SK-N-DZ (cell line): ENCODE measurements around the gene ANKAR. TPM values are rescaled to one million over a fixed set of nuclear protein-coding genes. Genes with fewer than 3 reads are reported as not detected.
"Not testable (repeated sequence)": the region's sequence is repeated elsewhere in the genome, so short reads cannot be mapped to it uniquely, and the experiment has no call there.

Experiments
- DNase-seq: peaks from one replicate; pipeline ENCODE4 v3.0.0-alpha.2; 2015; ENCODE audit warnings: low spot score
- polyA plus RNA-seq, 2 experiments: library from polyadenylated mRNA; depleted of rRNA; stranded (reverse); fragments of >200 nt; gene quantifications; 2 replicates each; pipeline ENCODE4 v1.2.3, GENCODE V29; 2014

The ANKAR gene, protein sequence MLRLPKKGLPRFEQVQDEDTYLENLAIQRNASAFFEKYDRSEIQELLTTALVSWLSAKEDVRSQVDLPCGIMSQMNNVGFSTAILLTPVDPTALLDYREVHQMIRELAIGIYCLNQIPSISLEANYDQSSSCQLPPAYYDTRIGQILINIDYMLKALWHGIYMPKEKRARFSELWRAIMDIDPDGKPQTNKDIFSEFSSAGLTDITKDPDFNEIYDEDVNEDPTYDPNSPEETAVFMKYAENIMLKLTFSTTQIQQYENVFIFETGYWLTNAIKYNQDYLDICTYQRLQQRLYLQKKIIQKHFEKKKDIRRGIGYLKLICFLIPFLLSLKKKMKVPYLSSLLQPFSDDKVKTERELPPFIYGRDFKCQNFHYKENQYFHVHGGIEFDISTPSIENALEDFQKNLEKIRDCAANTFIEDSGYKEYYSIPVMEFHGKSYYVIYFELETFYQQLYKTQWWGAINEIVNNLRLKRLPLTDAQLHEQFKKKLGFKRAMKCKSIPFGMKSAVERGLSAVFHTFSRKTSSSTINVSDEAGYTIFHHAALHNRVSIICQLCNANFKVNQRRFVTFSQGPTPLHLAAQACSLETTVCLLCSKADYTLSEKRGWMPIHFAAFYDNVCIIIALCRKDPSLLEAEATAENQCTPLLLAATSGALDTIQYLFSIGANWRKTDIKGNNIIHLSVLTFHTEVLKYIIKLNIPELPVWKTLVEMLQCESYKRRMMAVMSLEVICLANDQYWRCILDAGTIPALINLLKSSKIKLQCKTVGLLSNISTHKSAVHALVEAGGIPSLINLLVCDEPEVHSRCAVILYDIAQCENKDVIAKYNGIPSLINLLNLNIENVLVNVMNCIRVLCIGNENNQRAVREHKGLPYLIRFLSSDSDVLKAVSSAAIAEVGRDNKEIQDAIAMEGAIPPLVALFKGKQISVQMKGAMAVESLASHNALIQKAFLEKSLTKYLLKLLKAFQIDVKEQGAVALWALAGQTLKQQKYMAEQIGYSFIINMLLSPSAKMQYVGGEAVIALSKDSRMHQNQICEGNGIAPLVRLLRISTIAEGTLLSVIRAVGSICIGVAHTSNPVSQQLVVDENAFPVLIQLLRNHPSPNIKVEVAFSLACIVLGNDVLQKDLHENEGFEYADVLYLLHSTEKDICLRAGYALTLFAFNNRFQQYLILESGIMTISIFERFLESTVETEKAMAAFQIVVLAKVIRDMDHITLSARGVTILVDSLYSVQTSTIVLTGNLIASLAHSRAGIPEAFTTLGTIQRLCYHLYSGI (N-terminal part only)
- polyA plus RNA-seq (2014; cell fraction: cytosol; rRNA removed): 0.52 and 2.4 TPM in 2 replicates
- 0.84 and 1.4 TPM in 2 replicates for polyA plus RNA-seq (2014; cell fraction: nucleus; rRNA removed)

DNA sequence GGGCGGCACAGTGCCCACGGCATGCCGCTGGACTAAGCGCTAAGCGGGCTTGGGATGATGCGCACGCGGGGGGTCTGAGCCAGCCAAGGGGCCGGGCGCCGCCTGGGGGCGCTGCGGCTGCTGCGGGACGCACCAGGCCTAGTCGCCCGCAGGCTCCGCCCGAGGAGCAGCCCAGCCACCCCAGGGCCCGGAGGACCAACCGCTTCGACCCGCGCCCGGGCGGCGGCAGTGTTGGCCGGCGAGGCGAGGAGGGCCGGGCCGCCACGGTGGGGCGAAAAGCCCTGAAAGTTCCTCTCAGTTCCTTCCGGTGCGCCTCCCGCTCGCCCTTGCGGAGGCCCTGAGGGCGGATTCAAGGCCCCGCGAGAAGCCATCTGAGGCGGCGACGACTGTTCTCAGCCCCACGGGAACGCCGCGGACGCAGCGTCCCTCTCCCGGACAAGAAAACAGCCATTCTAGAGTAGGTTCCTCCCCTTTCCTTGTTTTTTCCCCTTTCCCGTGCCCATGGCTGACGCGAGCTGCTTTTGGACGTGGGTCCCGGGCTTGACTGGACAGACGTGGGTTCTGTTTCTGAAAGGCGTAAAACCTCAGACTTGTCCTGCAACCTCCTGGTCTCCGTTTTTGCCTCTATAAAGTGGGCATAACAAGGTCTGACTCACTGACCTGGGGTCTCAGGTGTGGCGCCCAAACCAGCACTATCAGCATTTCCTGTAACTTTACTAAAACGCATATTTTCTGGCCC lies at the start of gene ANKAR:
Gene ANKAR, plus strand, starts transcription at position 297 of the 739 bp plus-strand sequence. CDS start 1,821 bp downstream, outside the sequence.
- no peak for DNase-seq

DNA sequence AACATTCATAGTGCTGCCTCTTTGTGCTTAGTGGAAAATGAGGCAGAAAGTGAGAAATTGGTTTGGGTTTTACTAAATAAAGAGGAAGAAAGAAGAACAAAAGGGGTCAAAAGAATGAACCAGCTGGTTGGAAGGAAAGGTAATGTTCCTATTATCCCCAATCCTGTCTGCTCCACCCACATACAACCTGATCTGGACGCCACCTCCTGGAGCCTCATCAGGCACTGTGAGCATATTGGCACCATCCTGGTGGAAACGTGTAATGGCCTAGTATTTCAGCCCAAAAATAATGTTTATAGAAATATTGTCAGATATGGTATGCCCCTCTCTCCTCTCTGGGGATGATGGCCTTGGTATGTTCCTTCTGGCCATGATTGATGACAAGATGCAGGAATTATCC lies 48.8 kb upstream of the ANKAR start:
- no peak for DNase-seq

DNA sequence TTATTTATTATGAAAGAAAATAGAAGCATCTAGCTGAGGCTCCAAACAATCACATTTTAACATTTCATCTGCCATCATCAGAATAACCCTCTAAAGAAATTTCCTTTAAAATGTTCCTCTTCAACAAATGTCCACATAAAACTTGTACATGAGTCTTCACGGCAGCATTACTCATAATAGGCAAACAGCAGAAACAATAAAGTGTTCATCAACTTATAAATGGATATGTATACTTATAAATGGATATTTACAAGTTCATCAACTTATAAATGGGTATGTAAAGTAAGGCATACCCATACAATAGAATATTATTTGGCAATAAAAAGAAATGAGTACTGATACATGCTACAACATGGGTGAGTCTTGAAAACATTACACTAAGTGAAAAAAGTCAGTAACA lies 46.7 kb upstream of the ANKAR start:
- no peak for DNase-seq

DNA sequence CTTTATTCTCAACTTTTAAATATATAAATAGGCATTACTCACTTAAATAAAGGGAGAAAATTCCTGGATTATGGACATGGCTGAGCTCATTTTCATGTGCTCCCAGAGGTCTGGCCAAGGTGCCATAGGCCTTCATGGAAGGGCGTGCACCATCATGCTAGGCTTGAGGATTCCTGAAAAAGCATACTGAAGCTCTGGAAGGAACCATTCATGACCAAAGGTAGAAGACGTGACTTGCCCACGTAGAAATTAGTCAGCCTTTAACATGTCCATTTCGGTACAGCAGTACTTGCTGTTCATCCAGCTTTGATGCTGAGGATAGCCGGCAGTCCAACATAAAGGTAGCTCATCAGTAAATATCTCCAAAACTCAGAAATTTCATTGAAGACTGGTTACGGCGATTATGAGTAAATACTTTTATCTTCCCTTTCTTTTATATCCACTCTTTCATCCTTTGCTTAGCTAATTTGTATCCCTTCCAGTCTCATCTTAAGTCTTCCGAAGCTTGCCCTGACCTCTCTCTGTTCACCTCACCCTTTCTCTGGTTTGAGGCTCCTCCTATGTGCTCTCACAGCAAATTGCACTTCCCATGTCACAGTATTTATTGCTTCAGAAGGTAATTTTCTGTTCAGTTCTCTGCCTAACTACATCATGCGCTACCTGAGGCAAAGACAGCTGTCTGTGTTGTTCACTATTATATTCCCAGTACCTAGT lies 45.5 kb upstream of the ANKAR start:
- DNase-seq: no peak

DNA sequence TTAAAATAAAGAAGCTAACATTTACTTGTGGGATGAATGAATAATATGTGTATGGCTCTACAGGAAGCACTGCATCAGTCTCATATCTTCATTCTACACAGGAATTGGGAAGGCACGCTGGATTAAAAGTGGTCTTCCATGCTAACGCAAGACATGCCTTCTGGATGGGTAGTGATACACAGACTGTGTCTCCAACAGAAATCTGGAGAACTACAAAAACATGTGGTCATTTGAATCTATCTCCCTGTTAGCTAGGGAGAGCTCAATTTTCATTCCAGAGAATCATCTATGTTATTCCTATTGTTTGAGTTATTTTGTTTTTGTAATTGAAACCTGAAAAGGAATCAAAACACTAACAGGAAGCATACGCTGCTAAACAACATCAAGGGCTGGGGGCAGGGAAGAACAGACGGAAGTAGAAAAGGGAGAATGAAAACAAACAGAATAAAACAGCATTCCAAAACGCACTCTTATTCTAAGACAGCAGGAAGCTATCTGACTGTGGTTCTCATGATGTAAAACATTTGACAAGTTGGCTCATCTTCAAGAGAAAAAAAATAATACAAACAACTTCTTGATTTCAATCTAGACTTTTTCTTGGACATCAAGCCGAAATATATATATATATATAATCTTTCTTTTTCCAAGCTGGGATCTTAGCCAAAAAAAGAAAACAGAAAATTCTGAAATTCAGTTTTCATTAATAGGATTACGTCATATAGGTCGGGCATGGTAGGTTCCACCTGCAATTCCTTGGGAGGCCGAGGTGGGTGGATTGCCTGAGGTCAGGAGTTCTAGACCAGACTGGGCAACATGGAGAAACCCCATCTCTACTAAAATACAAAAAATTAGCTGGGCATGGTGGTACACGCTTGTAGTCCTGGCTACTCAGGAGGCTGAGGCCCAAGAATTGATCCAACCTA lies 44.7 kb upstream of the ANKAR start:
- no peak for DNase-seq

DNA sequence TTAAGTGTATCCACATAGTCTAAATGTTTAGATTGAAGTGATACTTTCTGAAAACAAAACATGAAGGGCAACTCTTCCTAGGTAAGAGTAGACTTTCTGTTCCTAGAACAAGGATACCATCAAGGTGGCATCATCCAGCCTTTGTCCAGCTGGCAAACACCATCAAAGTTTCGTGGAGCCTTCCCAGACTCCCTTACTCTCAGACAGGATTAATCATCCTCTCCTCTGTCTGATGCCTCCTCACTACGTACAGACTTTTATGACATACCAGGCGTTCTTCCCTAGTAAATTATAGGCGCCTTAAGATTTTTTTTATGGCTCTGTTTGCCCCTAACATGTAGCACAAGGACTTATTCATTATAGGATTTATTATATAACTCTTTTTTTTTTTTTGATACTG lies 42.6 kb upstream of the ANKAR start:
- no peak for DNase-seq

DNA sequence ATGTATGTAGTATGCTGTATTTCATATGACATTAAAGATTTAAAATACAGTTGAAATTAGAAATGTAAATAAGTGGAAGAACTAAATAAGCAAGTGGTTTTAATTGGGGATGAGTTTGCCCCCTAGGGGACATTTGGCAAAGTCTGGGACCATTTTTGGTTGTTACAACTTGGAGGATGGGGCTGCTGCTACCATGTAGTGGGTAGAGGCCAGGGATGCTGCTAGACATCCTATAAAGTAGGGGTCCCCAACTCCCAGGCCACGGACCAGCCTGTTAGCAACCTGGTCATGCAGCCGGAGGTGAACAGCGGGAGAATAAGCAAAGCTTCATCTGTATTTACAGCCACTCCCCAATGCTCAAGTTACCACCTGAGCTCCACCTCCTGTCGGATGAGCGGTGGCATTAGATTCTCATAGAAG lies 41.1 kb upstream of the ANKAR start:
- no peak for DNase-seq

DNA sequence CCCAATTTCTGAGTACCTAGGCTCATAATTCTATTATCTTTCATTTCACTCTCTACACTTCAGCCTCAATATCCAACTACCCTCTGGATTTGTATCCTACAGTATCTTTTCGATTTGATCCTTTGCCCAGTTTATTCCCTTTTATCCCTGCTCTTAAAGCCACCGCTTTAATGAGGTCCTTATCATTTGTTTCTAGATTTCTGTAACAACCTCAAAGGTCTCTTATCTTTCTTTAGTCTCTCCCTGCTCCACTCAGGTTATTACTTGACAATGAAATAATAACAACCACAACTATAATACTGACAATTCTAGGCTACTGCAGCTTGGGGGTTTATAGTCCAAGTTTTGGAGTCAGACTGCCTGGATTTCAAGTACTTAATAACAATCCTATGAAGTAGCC lies 39.1 kb upstream of the ANKAR start:
- DNase-seq: no peak

DNA sequence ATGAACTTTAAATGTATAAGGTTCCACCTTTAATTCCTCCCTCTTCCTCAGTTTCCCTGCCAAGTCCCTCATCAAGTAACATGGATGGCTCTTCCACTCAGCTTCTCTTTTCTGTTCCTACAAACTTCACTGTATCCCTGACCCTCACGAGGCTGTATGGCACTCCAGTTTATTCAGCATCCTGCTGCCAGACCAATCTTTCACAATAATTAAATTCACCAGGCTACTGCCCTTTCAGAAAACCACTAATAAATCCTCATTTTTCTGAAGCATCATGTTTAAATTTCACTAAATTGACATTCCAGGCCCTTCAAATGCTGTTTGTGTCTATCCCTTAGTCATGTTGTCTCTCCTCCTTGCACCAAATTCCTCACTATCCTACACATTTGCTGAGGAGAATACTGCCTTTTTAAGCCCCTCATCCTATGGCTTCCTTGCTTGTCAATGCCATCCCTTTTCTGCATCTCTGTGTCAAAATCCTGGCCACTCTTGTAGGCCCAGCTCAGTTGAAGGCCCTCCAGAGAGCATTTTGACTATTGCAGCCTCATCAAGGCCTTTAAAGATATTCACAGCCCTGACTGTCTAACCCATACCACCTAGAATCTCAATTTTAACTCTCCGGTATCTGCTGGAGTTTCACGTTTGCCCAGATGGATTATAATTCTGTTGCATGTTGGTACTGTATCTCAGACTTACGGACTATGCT lies 36.0 kb upstream of the ANKAR start:
- no peak for DNase-seq

DNA sequence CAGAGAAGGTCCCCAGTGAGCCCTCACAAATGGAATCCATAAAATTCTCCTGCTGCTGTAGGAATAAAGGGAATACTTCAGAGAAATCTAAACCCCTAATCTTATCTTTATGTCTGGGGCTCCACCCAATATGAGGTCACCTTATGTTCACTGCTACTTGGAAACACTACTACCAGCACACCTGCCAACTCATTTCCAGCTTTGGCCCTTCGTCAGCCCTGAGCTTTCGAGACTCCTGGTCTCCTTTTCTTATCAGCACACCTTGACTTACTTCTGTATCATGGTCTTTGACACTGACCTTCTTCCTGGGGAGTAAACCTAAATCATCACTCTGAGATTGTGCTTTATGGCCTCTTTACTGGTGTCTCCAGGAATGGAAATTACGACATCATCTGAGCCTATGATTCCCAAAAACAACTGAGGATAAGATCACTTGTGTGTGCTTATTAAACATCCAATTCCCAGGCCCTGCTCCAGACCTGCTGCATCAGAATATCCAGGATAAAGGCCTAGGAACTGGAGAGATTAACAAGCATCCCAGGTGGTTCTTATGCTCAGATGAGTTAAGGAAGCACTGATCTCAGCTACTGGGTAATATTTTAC lies 35.4 kb upstream of the ANKAR start:
- DNase-seq: no peak

DNA sequence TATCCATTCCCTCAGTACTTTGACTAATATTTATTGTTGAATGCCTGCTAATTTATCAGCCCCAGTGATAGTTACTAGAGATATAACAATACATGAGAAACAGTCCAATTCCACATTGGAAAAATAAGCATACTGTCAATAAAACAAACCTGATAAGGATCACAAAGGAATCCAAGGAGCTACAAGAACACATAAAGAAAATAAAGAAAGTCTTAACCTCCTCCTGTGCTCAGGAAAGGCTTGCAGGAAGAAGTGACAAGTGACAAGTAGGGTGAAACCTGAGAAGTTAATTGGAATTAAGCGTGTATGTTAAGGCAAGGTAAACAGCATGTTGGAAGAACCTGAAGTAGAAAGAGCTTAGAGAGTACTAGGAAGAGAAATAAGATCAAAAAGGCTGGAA lies 33.5 kb upstream of the ANKAR start:
- no peak for DNase-seq

DNA sequence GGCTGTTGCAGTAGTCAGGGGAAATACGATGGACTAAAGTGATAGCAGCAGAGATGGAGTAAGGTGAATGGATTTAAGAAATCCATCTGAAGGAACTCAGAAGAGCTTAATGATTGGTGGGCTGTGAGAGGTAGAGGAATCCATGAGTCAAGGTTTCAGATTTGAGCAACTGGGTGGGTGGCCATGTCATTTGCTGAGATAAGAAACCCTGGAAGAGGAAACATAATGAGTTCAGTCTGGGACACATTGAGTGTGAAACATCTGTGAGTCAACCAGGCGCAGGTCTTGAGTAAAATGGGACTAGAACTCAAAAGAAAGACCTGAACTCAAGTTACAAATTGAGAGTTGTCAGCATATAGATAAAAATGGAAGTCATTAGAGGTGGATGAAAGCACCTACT lies 32.9 kb upstream of the ANKAR start:
- DNase-seq: no peak

DNA sequence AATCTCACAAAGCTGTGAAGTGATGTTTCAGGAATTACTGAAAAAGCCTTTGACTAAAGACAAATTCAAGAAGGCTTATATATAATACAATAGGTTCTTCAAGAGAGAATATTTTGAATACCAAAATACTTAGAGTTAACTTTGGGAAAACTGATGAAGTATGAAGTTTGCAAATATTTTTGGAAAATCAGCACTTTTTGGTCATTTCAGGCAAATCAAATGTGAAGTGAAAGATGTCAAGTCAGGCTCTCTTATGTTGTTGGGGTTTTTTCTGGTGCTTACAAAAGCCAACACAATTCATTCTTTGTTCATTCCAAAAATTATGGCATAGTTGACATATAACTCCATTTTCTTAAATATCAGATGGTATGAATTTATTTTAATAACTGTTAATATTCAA lies 27.9 kb upstream of the ANKAR start:
- DNase-seq: no peak

DNA sequence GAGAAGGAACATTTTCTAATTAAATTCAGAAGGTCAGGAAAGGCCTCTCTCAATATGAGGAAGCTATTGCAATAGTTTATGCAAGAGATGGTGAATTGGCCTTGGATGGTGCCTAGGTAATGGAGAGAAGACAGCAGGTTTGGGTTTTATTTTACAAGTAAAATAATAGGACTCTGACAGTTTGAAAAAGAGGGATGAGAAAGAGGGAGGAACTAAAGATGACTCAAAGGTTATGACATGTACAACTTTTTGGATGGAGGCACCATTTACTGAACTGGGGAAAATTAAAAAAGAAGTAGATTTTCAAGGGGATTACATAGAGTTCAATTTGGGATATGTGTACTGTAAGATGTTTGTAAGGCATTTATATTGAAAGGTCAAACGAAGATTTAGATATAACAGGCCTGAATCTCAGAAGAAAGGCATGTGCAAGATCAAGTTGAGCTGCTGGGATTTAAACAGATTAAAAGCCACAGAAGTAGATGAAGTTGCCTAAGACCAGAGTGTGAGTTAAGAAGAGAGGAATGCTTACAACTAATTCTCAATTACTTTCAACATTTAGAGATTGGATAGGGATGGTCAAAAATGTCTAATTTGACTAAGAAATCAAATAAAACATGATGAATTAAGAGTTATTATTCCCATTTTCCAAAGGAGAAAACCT lies 25.5 kb upstream of the ANKAR start:
- DNase-seq: no peak

DNA sequence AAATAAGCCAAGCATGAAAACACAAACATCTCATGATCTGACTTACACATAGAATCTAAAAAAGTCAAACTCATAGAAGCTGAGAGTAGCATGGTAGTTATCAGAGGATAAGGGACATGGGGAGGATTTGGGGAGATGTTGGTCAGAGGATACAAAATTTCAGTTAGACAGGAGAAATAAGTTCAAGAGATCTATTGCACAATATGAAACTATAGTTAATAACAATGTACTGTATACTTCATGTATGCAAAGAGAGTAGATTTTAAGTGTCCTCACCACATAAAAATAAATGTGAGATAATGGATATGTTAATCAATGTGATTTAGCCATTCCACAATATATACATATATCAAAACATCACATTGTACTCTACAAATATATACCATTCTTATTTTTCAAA lies 23.2 kb upstream of the ANKAR start:
- no peak for DNase-seq

DNA sequence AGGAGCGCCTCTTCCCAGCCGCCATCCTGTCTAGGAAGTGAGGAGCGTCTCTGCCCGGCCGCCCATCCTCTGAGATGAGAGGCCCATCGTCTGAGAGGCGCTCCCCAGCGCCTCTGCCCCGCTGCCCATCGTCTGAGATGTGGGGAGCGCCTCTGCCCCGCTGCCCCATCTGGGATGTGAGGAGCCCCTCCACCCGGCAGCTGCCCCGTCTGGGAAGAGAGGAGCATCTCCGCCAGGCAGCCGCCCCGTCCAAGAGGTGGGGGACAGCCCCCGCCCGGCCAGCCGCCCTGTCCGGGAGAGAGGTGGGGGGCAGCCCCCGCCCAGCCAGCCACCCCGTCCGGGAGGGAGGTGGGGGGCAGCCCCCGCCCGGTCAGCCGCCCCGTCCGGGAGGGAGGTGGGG lies 21.0 kb upstream of the ANKAR start:
- not testable (repeated sequence) for DNase-seq

DNA sequence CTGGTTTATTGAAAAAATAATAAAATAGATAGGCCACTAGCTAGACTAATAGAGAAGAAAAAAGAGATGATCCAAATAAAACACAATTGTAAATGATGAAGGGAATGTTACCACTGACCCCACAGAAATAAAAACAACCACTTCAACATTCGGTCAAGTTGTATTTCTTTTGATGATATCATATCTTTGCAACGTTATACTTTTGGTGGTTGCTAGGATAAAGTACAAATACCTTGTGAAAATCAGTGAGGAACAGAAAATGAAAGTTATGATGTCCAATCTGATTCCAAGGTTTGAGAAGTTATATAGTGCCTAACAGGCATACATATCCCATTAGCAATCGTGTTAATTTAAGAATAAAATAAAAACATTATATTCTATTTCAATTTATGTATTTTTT lies 19.8 kb upstream of the ANKAR start:
- no peak for DNase-seq

DNA sequence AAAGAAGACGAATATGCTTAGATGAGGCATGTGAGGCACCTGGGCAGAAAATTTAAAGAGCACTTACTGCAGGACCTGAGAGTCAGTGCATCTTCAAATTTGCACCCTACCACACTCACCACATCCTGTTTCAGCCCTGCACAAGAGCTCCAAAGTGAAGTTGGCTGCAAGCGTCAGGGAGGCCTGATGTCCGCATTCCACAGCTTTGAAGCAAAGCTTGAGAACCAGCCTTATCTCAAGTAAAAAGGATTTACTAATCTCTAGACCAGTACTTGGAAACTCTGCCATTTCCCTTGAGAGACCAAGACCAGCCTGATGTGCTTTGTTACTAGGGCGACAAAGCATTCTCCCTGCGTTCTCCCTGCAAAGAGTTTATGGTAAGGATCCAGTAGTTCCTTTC lies 16.6 kb upstream of the ANKAR start:
- DNase-seq: no peak
